Activated naive CD4-positive, alpha-beta T cell (primary cell): ENCODE data around the gene AMN.

Experiments
- DNase-seq, 4 experiments: peaks; one replicate each; lab custom pipeline; 2025; lab: John Stamatoyannopoulos, UW

AMN gene

GRCh38 chr14:102943979-102944378, 21.5 kb downstream of the AMN start:
- no peak for DNase-seq

GRCh38 chr14:102944448-102945330, 22.2 kb downstream of the AMN start:
- DNase-seq = no peak

DNA sequence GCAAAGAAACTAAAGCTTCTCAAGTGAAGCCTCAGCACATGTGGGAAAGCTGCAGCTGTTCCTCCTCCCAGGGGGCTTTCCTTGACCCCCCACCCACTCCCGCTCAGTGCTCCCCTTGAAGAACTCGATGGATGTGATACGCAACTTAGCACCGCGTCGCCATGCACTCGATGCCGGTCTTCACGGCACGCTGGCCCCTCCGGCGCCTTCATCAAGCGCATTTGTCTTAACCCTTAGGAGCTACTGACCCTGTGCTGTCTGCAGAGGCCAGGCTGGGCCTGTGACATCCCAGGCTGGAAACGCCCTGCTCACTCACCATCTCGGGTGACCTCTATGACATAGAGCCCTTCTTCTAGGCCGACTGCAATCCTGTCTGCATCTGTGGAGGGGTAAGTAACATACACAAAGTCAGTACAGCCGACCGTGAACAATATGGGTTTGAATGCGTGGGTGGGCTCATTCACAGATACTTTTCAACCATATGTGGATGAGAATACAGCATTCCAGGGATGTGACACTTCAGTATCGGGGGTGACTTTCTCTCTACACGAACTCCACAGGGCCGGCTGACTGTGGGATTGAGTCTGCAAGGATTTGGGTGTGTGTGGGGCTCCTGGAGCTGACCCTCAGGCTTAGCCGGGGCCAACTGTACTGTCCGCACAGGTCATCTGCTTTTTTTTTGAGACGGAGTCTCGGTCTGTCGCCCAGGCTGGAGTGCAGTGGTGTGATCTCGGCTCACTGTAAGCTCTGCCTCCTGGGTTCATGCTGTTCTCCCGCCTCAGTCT, 23.1 kb downstream of the AMN start:
- DNase-seq = no peak

- no peak for DNase-seq
Measured at GRCh38 chr14:102947321-102948103, 25.0 kb downstream of the AMN start.

DNA sequence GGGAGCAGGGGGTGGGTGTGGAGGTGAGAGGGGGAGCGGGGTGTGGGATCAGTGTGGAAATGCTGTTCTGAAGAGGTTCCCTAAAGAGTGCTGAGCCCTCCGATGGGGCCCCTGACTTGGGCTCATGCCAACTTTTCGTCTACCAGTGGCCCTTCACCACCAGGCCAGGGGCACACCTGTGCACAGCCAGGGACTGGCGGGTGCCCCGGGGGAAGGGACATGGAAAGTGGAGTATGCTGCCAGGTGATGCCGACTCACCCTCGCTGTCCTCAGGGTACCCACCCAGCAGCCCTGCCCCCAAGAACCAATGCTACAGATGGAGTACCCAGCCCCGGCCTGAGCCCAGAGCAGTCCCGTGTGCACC, 26.2 kb downstream of the AMN start:
- no peak for DNase-seq

- DNase-seq = peak in 2 of 4 experiments; percentile 57 to 60
Measured at GRCh38 chr14:102949062-102949800, 26.8 kb downstream of the AMN start.

GRCh38 chr14:102949801-102950451, 27.5 kb downstream of the AMN start:
- DNase-seq = no peak

- no peak for DNase-seq
Measured at GRCh38 chr14:102951034-102951433, 28.6 kb downstream of the AMN start.

GRCh38 chr14:102951799-102952198, 29.3 kb downstream of the AMN start:
- no peak for DNase-seq

DNA sequence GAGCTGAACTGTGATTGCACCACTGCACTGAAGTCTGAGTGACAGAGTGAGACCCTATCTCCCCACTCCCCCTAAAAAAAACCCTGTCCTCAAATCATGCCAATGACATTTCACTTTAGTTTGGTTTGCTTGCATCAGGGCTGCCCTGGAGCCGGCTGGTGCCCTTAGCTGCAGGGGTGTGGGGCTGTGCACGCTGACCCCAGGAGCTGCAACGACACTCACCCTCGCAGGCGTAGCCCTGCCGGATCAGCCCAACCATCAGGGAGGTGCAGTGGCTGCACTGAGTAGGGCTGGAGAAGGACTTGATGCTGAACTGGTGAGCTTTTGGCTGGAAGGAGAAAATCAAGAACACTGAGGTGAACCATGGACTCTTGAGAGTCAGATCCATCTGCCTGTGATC, 29.8 kb downstream of the AMN start:
- DNase-seq = no peak

GRCh38 chr14:102953100-102953499, 30.6 kb downstream of the AMN start:
- DNase-seq = no peak

- DNase-seq = no peak
Measured at GRCh38 chr14:102954081-102954789, 31.8 kb downstream of the AMN start.

- no peak for DNase-seq
Measured at GRCh38 chr14:102955636-102956408, 33.4 kb downstream of the AMN start.

GRCh38 chr14:102957222-102957621, 34.8 kb downstream of the AMN start:
- DNase-seq = no peak

- no peak for DNase-seq
Measured at GRCh38 chr14:102958461-102958860, 36.0 kb downstream of the AMN start.

GRCh38 chr14:102962111-102962627, 39.7 kb downstream of the AMN start:
- no peak for DNase-seq

- DNase-seq = no peak
Measured at GRCh38 chr14:102964152-102964730, 41.8 kb downstream of the AMN start.

- DNase-seq = no peak
Measured at GRCh38 chr14:102965282-102965681, 42.8 kb downstream of the AMN start.
